HEK293 (cell line): ENCODE data around the gene UFSP1.

Source experiments
- ATF2 ChIP-seq: fragments of 450-650 bp; formaldehyde crosslinking; IDR thresholded peaks from 2 replicates; pipeline ENCODE4 v1.5.1; 2016; ENCODE audit warnings: missing biosample characterization, missing genetic modification characterization, low read depth
- GLIS1 ChIP-seq: fragments of 450-650 bp; formaldehyde crosslinking; IDR thresholded peaks from 2 replicates; pipeline ENCODE4 v1.5.1; 2016; ENCODE audit warnings: missing biosample characterization, missing genetic modification characterization
- KLF7 ChIP-seq: fragments of 450-650 bp; formaldehyde crosslinking; IDR thresholded peaks from 2 replicates; pipeline ENCODE4 v1.5.1; 2016; ENCODE audit warnings: missing biosample characterization, missing genetic modification characterization, borderline replicate concordance
- REPIN1 ChIP-seq: fragments of 450-650 bp; formaldehyde crosslinking; IDR thresholded peaks from 2 replicates; pipeline ENCODE4 v1.5.1; 2017; ENCODE audit warnings: missing biosample characterization, missing genetic modification characterization, low read depth
- SP3 ChIP-seq: fragments of 450-650 bp; formaldehyde crosslinking; IDR thresholded peaks from 2 replicates; pipeline ENCODE4 v1.5.1; 2016; ENCODE audit warnings: missing biosample characterization, missing genetic modification characterization
- SP7 ChIP-seq: fragments of 450-650 bp; formaldehyde crosslinking; IDR thresholded peaks from 2 replicates; pipeline ENCODE4 v1.5.1; 2016; ENCODE audit warnings: missing biosample characterization, missing genetic modification characterization
- YY1 ChIP-seq: fragments of 450-650 bp; formaldehyde crosslinking; IDR thresholded peaks from 2 replicates; pipeline ENCODE4 v1.5.1; 2018; ENCODE audit warnings: missing biosample characterization, missing genetic modification characterization
- ZBTB7A ChIP-seq: fragments of 450-650 bp; formaldehyde crosslinking; IDR thresholded peaks from 2 replicates; pipeline ENCODE4 v1.5.1; 2016; ENCODE audit warnings: low read depth, missing biosample characterization, missing genetic modification characterization
- ZFP69B ChIP-seq: fragments of 450-650 bp; formaldehyde crosslinking; IDR thresholded peaks from 2 replicates; pipeline ENCODE4 v1.5.1; 2016; ENCODE audit warnings: missing biosample characterization, missing genetic modification characterization
- ZNF2 ChIP-seq: fragments of 450-650 bp; formaldehyde crosslinking; IDR thresholded peaks from 2 replicates; pipeline ENCODE4 v1.5.1; 2016; ENCODE audit warnings: missing biosample characterization, missing genetic modification characterization
- ZNF202 ChIP-seq: fragments of 450-650 bp; formaldehyde crosslinking; IDR thresholded peaks from 2 replicates; pipeline ENCODE4 v1.5.1; 2016; ENCODE audit warnings: missing biosample characterization, missing genetic modification characterization, borderline replicate concordance
- ZNF214 ChIP-seq: fragments of 450-650 bp; formaldehyde crosslinking; IDR thresholded peaks from 2 replicates; pipeline ENCODE4 v1.5.1; 2017; ENCODE audit warnings: missing biosample characterization, mild to moderate bottlenecking, missing genetic modification characterization, borderline replicate concordance
- ZNF341 ChIP-seq: fragments of 450-650 bp; formaldehyde crosslinking; IDR thresholded peaks from 2 replicates; pipeline ENCODE4; 2016; ENCODE audit warnings: low read depth, missing biosample characterization, missing genetic modification characterization
- ZNF394 ChIP-seq: fragments of 450-650 bp; formaldehyde crosslinking; IDR thresholded peaks from 2 replicates; pipeline ENCODE4 v1.5.1; 2016; ENCODE audit warnings: missing biosample characterization, missing genetic modification characterization, mild to moderate bottlenecking, moderate library complexity, borderline replicate concordance
- ZNF521 ChIP-seq: fragments of 450-650 bp; formaldehyde crosslinking; IDR thresholded peaks from 2 replicates; pipeline ENCODE4 v1.5.1; 2017; ENCODE audit warnings: missing biosample characterization, mild to moderate bottlenecking, missing genetic modification characterization
- ZNF544 ChIP-seq: fragments of 450-650 bp; formaldehyde crosslinking; IDR thresholded peaks from 2 replicates; pipeline ENCODE4 v1.5.0; 2017; ENCODE audit warnings: missing biosample characterization, missing genetic modification characterization
- ZNF548 ChIP-seq: fragments of 450-650 bp; formaldehyde crosslinking; IDR thresholded peaks from 2 replicates; pipeline ENCODE4 v1.5.1; 2016; ENCODE audit warnings: missing biosample characterization, missing genetic modification characterization
- ZNF626 ChIP-seq: fragments of 450-650 bp; sonication (Bioruptor Pico); formaldehyde crosslinking; IDR thresholded peaks from 2 replicates; pipeline ENCODE4 v1.5.1; 2018; ENCODE audit warnings: missing biosample characterization, missing genetic modification characterization, inconsistent platforms
- ZNF701 ChIP-seq: fragments of 450-650 bp; formaldehyde crosslinking; IDR thresholded peaks from 2 replicates; pipeline ENCODE4 v1.5.1; 2016; ENCODE audit warnings: missing biosample characterization, missing genetic modification characterization
- ZNF768 ChIP-seq: fragments of 450-650 bp; formaldehyde crosslinking; IDR thresholded peaks from 2 replicates; pipeline ENCODE4 v1.5.1; 2018; ENCODE audit warnings: missing biosample characterization, mild to moderate bottlenecking, missing genetic modification characterization
- ZNF843 ChIP-seq: fragments of 450-650 bp; formaldehyde crosslinking; IDR thresholded peaks from 2 replicates; pipeline ENCODE4 v1.5.1; 2016; ENCODE audit warnings: missing biosample characterization, missing genetic modification characterization
- ZSCAN30 ChIP-seq: fragments of 450-650 bp; IDR thresholded peaks from 2 replicates; pipeline ENCODE4 v1.5.1; 2018; ENCODE audit warnings: missing biosample characterization, mild to moderate bottlenecking, missing genetic modification characterization, moderate library complexity
- TF ChIP-seq, protein P1 (sequence below): fragments of 450-650 bp; formaldehyde crosslinking; IDR thresholded peaks from 2 replicates; pipeline ENCODE4 v1.5.1; 2016; ENCODE audit warnings: missing biosample characterization, missing genetic modification characterization
- TF ChIP-seq, protein P2 (sequence below): fragments of 450-650 bp; formaldehyde crosslinking; conservative IDR thresholded peaks from 2 replicates; pipeline ENCODE4 v1.5.1; 2016; ENCODE audit warnings: low read depth, missing biosample characterization, missing genetic modification characterization
- TF ChIP-seq, protein P3 (sequence below): fragments of 450-650 bp; formaldehyde crosslinking; IDR thresholded peaks from 2 replicates; pipeline ENCODE4 v1.5.1; 2016; ENCODE audit warnings: missing biosample characterization, missing genetic modification characterization
- TF ChIP-seq, protein P4 (sequence below): fragments of 450-650 bp; formaldehyde crosslinking; IDR thresholded peaks from 2 replicates; pipeline ENCODE4 v1.5.1; 2016; ENCODE audit warnings: missing biosample characterization, missing genetic modification characterization, borderline replicate concordance

The UFSP1 gene

GRCh38 chr7:100874577-100875355 lies 14.7 kb downstream of the UFSP1 start, which contains the start of gene SRRT (continued):
- TF ChIP-seq ZNF548 (tag by site-specific recombination) (no peak), ZNF394 (tag by site-specific recombination) (peak; percentile 64), ZNF214 (tag by site-specific recombination) (no peak), ATF2 (tag by site-specific recombination) (no peak), REPIN1 (peak; percentile 21; the same call in 1 of the 2 replicates), ZNF341 (no peak), GLIS1 (tag by site-specific recombination) (peak; percentile 32), ZNF202 (tag by site-specific recombination) (no peak), SP7 (tag by site-specific recombination) (peak; percentile 89), YY1 (peak; percentile 93), ZBTB7A (tag by site-specific recombination) (0 out of 2 replicates have a peak, but pooled peaks have one; percentile 36), ZNF2 (tag by site-specific recombination) (peak; percentile 88; the same call in 1 of the 2 replicates), ZNF843 (tag by site-specific recombination) (peak; percentile 64; the same call in 1 of the 2 replicates), ZNF626 (tag by site-specific recombination) (no peak), ZNF768 (tag by site-specific recombination) (no peak), KLF7 (peak; percentile 44; the same call in 1 of the 2 replicates), ZSCAN30 (peak; percentile 85), ZNF544 (tag by site-specific recombination) (no peak), ZNF521 (no peak), ZFP69B (tag by site-specific recombination) (peak; percentile 43), ZNF701 (tag by site-specific recombination) (no peak), SP3 (tag by site-specific recombination) (peak; percentile 97)
- TF ChIP-seq, protein P1, sequence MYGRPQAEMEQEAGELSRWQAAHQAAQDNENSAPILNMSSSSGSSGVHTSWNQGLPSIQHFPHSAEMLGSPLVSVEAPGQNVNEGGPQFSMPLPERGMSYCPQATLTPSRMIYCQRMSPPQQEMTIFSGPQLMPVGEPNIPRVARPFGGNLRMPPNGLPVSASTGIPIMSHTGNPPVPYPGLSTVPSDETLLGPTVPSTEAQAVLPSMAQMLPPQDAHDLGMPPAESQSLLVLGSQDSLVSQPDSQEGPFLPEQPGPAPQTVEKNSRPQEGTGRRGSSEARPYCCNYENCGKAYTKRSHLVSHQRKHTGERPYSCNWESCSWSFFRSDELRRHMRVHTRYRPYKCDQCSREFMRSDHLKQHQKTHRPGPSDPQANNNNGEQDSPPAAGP (tag by site-specific recombination): peak; percentile 71
- TF ChIP-seq, protein P2, sequence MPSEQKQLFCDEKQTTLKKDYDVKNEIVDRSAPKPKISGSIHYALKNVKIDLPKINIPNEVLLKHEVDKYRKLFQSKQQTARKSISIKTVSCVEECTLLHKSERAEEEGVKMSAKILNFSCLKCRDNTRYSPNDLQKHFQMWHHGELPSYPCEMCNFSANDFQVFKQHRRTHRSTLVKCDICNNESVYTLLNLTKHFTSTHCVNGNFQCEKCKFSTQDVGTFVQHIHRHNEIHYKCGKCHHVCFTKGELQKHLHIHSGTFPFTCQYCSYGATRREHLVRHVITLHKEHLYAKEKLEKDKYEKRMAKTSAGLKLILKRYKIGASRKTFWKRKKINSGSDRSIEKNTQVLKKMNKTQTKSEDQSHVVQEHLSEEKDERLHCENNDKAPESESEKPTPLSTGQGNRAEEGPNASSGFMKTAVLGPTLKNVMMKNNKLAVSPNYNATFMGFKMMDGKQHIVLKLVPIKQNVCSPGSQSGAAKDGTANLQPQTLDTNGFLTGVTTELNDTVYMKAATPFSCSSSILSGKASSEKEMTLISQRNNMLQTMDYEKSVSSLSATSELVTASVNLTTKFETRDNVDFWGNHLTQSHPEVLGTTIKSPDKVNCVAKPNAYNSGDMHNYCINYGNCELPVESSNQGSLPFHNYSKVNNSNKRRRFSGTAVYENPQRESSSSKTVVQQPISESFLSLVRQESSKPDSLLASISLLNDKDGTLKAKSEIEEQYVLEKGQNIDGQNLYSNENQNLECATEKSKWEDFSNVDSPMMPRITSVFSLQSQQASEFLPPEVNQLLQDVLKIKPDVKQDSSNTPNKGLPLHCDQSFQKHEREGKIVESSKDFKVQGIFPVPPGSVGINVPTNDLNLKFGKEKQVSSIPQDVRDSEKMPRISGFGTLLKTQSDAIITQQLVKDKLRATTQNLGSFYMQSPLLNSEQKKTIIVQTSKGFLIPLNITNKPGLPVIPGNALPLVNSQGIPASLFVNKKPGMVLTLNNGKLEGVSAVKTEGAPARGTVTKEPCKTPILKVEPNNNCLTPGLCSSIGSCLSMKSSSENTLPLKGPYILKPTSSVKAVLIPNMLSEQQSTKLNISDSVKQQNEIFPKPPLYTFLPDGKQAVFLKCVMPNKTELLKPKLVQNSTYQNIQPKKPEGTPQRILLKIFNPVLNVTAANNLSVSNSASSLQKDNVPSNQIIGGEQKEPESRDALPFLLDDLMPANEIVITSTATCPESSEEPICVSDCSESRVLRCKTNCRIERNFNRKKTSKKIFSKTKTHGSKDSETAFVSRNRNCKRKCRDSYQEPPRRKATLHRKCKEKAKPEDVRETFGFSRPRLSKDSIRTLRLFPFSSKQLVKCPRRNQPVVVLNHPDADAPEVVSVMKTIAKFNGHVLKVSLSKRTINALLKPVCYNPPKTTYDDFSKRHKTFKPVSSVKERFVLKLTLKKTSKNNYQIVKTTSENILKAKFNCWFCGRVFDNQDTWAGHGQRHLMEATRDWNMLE (tag by site-specific recombination): peak; percentile 64; the same call in 1 of the 2 replicates
- TF ChIP-seq, protein P3, sequence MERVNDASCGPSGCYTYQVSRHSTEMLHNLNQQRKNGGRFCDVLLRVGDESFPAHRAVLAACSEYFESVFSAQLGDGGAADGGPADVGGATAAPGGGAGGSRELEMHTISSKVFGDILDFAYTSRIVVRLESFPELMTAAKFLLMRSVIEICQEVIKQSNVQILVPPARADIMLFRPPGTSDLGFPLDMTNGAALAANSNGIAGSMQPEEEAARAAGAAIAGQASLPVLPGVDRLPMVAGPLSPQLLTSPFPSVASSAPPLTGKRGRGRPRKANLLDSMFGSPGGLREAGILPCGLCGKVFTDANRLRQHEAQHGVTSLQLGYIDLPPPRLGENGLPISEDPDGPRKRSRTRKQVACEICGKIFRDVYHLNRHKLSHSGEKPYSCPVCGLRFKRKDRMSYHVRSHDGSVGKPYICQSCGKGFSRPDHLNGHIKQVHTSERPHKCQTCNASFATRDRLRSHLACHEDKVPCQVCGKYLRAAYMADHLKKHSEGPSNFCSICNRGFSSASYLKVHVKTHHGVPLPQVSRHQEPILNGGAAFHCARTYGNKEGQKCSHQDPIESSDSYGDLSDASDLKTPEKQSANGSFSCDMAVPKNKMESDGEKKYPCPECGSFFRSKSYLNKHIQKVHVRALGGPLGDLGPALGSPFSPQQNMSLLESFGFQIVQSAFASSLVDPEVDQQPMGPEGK (tag by site-specific recombination): peak; percentile 73
- TF ChIP-seq, protein P4, sequence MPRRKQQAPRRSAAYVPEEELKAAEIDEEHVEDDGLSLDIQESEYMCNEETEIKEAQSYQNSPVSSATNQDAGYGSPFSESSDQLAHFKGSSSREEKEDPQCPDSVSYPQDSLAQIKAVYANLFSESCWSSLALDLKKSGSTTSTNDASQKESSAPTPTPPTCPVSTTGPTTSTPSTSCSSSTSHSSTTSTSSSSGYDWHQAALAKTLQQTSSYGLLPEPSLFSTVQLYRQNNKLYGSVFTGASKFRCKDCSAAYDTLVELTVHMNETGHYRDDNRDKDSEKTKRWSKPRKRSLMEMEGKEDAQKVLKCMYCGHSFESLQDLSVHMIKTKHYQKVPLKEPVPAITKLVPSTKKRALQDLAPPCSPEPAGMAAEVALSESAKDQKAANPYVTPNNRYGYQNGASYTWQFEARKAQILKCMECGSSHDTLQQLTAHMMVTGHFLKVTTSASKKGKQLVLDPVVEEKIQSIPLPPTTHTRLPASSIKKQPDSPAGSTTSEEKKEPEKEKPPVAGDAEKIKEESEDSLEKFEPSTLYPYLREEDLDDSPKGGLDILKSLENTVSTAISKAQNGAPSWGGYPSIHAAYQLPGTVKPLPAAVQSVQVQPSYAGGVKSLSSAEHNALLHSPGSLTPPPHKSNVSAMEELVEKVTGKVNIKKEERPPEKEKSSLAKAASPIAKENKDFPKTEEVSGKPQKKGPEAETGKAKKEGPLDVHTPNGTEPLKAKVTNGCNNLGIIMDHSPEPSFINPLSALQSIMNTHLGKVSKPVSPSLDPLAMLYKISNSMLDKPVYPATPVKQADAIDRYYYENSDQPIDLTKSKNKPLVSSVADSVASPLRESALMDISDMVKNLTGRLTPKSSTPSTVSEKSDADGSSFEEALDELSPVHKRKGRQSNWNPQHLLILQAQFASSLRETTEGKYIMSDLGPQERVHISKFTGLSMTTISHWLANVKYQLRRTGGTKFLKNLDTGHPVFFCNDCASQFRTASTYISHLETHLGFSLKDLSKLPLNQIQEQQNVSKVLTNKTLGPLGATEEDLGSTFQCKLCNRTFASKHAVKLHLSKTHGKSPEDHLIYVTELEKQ (tag by site-specific recombination): no peak
